ENCODE measurements around the gene ADGRL2.

Gene ADGRL2

DNA sequence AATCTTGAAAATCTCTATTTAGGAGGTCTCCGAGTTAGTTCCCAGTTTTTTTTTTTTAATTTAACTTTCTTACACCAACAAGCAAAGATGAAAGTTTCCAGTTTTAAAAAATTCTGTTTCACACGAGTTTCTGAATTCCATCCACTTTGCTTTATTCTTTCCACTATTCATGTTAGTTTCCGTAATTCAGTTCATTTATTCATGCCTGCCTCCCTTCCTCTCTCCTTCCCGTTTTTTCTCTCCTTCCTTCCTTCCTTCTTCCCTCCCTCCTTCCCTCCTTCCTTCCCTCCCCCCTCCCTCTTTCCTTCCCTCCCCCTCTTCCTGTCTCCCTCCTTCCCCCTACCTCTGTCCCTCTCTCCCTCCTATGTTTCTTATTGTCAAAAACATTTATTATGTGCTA, 22.3 kb downstream of the ADGRL2 start:
- H3K4me1 Mint-ChIP-seq (ENCODE audit: low read depth), result no peaks in the 10 kb centered on the region
- H3K27ac Mint-ChIP-seq, result no peak overlapping the region
- no peaks in the 10 kb centered on the region for H3K27me3 Mint-ChIP-seq
- no peaks in the 10 kb centered on the region for H3K36me3 Mint-ChIP-seq
- no peak overlapping the region for H3K4me3 Mint-ChIP-seq
- peaks cover 9% of the 10 kb centered on the region for H3K9me3 Mint-ChIP-seq (ENCODE audit: low read depth)

DNA sequence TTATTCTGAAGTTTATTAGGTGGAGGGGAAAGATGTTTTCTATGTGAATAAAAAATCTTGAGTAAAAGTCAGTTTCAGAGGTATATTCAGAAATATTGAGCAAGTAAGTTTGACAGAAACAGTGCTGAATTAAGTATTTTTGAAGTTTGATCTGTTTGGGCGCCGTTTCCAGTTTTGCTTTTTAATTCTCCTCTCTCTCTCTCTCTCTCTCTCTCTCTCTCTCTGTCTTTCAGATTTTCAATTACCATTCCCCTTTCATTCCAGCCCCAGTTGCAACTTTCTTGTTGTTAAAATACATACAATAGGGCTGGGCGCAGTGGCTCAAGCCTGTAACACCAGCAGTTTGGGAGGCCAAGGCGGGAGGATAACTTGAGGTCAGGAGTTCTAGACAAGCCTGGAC, 24.0 kb downstream of the ADGRL2 start:
- Mint-ChIP-seq H3K4me1 (ENCODE audit: low read depth) (no peaks in the 10 kb centered on the region), H3K4me3 (no peak overlapping the region), H3K9me3 (ENCODE audit: low read depth) (peaks cover 9% of the 10 kb centered on the region), H3K36me3 (no peaks in the 10 kb centered on the region), H3K27ac (no peak overlapping the region), H3K27me3 (no peaks in the 10 kb centered on the region)

DNA sequence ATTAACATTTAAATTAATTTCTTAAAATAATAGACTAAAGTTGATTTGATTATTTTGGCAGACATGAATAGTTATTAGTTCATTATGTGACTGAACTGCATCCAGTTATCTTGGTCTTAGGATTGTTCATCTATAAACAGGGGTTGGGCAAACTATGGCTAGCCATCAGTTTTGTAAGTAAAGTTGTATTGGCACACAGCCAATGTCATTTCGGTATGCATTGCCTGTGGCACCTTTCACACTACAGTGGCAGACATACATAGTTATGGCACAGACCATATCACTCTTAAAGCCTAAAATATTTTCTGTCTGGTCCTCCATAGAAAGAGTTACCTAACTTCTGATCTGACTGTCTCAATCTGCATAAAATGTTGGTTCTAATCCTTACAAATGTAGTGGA, 27.2 kb downstream of the ADGRL2 start:
- no peaks in the 10 kb centered on the region for H3K4me1 Mint-ChIP-seq (ENCODE audit: low read depth)

DNA sequence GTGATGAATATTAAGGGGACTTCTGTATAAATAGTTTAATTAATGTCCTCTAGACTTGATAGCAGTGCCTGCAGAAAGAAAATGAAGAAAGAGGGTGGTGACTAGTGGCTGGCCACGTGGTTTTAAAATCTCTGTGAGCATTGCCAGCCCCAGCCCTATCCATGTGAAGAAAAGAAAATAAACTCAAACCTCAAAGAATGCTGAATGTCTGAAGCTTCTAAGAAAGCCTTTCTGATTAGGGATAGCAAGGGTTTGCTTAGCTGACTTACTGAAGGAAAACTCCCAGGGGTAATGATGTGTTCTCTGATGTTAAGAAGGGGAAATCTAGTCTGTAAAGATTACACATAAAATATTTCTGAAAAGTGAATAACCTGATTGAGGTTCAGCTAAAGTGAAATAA, 31.8 kb downstream of the ADGRL2 start:
- no peaks in the 10 kb centered on the region for H3K4me1 Mint-ChIP-seq (ENCODE audit: low read depth)
- H3K9me3 Mint-ChIP-seq (ENCODE audit: low read depth), result peaks cover 3% of the 10 kb centered on the region
- no peak overlapping the region for H3K4me3 Mint-ChIP-seq
- no peaks in the 10 kb centered on the region for H3K27me3 Mint-ChIP-seq
- no peaks in the 10 kb centered on the region for H3K36me3 Mint-ChIP-seq
- no peak overlapping the region for H3K27ac Mint-ChIP-seq

More for the DNA sequence above, 27.2 kb downstream of the ADGRL2 start:
- H3K27ac Mint-ChIP-seq, result no peak overlapping the region
- H3K4me3 Mint-ChIP-seq, result no peak overlapping the region
- no peaks in the 10 kb centered on the region for H3K27me3 Mint-ChIP-seq
- H3K9me3 Mint-ChIP-seq (ENCODE audit: low read depth), result peaks cover 12% of the 10 kb centered on the region
- H3K36me3 Mint-ChIP-seq, result no peaks in the 10 kb centered on the region

DNA sequence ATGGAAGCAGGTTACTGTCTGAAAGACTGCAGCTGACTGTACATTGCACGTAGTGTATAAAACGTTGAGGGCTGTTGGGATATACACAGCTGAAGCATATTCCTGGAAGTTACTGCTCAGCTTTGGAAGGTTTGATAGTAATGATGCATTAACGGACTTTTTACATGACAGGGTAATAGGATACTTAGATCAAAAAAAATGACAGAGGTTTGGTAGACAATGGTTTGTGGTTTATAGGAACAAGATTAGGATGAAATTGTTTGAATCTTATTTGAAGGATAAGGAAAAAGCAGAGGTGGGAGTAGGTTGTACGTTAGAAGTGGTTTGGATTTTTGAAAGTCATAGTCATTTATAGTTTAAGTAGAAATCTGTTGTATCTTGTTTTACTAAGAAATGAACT, 33.0 kb downstream of the ADGRL2 start:
- H3K4me3 Mint-ChIP-seq, result no peak overlapping the region
- H3K27me3 Mint-ChIP-seq, result no peaks in the 10 kb centered on the region
- peaks cover 3% of the 10 kb centered on the region for H3K9me3 Mint-ChIP-seq (ENCODE audit: low read depth)
- H3K4me1 Mint-ChIP-seq (ENCODE audit: low read depth), result no peaks in the 10 kb centered on the region
- no peaks in the 10 kb centered on the region for H3K36me3 Mint-ChIP-seq
- H3K27ac Mint-ChIP-seq, result no peak overlapping the region

DNA sequence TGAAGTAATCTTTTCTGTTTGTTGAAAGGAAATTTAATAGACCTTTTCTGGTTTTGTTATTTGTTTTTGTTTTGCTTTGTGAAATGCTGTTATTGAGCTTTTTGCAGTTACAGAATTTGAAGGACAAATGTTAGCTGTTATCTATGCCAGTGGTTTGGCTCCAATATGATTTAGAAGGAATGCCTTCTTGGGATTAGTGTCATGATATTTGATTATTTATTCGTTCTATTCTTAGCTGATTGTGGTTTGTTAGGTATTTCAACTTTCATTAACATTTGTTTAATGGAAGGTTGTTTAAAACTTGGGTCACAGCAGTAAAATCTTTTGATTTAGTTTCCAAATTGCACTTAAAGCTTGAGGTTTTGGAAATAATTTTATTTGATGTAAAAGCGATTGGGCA, 33.5 kb downstream of the ADGRL2 start:
- H3K4me1 Mint-ChIP-seq (ENCODE audit: low read depth), result no peaks in the 10 kb centered on the region
- no peaks in the 10 kb centered on the region for H3K36me3 Mint-ChIP-seq
- H3K27ac Mint-ChIP-seq, result no peak overlapping the region
- H3K27me3 Mint-ChIP-seq, result no peaks in the 10 kb centered on the region
- H3K9me3 Mint-ChIP-seq (ENCODE audit: low read depth), result peaks cover 3% of the 10 kb centered on the region
- H3K4me3 Mint-ChIP-seq, result no peak overlapping the region

DNA sequence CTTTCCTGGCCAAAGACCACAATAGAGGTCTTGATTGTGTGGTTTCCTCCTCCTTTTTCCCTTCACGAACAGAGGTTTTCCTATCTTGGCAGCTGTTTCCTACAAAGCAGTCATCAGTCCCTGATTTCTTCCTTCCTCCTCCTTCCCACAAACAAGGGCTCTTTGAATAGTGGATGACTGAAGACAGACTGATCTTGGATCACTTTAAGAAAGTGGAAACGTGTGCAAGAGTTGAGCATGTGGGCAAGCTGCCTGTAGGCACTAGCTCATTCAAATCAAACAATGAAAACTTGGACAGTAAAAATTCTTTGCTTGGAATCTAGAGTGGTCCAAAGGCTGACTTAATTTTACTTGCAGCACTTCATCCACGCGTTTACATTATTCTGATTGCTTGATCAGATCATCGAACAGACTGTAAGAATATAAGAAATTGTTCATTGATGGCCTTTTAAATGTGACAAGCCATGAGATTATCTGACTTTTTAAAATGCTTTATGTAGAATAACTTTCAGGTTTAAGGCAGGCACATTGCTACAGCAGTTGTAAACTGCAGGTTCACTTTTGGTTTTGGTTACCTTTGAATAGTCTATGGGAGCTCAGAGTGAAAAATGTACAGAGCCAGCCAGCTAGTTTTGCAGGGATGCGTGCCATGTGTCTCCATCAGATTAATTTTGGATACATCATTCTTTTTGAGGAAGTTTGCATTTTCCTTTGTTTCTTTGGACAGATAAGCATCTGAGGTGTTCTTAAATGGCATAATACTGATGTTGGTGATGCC, 34.4 kb downstream of the ADGRL2 start:
- Mint-ChIP-seq H3K4me3 (no peak overlapping the region), H3K4me1 (ENCODE audit: low read depth) (no peaks in the 10 kb centered on the region)

DNA sequence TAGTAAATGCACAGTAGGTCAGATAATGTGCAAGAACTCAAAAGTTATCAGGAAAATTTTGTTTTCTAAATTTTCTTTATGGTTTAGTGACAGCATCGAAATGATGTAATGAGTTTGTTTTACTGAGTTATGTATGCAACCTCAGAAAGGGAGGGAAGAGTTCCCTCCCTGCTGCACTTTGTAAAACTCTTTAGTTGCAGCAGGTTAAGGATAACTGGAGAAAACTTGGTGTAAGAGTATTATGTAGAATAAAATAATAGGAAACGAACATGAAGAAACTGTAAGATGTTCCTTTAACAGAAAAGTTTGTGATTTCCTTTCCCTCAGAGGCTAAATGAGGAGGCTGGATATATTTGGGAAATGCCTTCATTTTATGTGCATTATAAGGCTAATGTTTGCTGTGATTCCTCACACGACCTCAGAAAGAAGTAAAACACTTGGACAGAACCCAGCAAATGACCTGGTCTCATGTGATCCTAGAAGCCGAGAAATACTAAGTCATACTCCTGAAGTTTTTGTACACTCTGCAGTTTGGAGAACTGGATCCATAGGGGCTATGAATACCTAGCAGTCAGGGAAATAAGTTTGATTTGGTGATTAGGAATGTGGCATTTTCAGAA, 35.4 kb downstream of the ADGRL2 start:
- Mint-ChIP-seq H3K27me3 (no peaks in the 10 kb centered on the region), H3K4me3 (no peak overlapping the region), H3K27ac (no peak overlapping the region), H3K9me3 (ENCODE audit: low read depth) (no peaks in the 10 kb centered on the region), H3K36me3 (no peaks in the 10 kb centered on the region), H3K4me1 (ENCODE audit: low read depth) (no peaks in the 10 kb centered on the region)

More for the DNA sequence above, 34.4 kb downstream of the ADGRL2 start:
- Mint-ChIP-seq H3K36me3 (no peaks in the 10 kb centered on the region), H3K27ac (no peak overlapping the region), H3K9me3 (ENCODE audit: low read depth) (no peaks in the 10 kb centered on the region), H3K27me3 (no peaks in the 10 kb centered on the region)

DNA sequence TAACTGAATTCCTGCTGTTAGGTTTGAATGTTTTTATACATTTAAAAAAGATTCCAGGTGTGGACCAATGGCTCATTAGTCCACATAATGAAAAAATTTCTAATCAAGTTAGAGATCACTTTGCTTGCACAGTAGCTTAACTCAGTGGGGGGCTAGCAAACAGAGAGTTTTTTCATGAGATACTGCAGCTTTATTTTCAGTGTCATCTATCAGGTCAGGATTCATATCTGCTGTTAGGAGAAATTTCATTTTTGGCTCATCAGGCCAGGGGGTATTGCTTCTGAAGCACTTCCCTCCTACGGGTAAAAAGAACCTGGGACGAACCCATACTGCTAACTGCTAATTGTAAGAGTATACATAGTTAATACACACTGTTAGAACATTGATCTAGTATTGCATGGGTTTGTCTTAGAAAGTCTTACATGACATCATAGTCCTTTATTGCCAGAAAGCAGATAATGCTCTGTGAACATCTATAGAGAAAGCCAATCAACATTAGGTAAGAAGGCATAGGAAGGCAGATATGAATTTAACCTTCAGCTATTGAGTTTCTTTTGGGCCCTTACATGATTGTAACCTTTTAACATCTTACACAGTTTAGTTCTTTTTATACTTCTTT, 38.0 kb downstream of the ADGRL2 start:
- H3K4me1 Mint-ChIP-seq (ENCODE audit: low read depth), result no peaks in the 10 kb centered on the region
- H3K9me3 Mint-ChIP-seq (ENCODE audit: low read depth), result peaks cover 6% of the 10 kb centered on the region
- H3K27ac Mint-ChIP-seq, result no peak overlapping the region
- peaks cover 3% of the 10 kb centered on the region for H3K27me3 Mint-ChIP-seq
- no peak overlapping the region for H3K4me3 Mint-ChIP-seq
- no peaks in the 10 kb centered on the region for H3K36me3 Mint-ChIP-seq

DNA sequence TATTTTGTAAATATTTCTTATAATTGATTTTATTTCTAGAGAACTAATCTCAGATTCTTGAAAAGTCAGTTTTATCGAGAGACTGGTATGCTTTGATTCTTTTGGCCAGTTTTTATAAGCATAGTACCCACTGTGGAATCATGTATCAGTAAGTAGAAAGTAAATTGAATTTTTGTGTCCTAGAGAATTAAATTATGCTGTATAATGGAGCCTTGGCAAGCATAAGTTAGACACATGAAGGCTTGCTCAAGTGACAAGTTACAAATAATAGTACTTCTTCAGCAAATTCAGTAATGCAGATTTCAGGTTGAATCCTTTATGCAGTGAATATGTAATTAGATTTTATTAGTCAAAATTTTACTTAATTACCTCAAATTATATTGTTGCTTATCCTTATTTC, 40.1 kb downstream of the ADGRL2 start:
- Mint-ChIP-seq H3K27ac (no peak overlapping the region), H3K36me3 (no peaks in the 10 kb centered on the region), H3K4me3 (no peak overlapping the region), H3K27me3 (peaks cover 3% of the 10 kb centered on the region), H3K4me1 (ENCODE audit: low read depth) (no peaks in the 10 kb centered on the region), H3K9me3 (ENCODE audit: low read depth) (peaks cover 6% of the 10 kb centered on the region)

DNA sequence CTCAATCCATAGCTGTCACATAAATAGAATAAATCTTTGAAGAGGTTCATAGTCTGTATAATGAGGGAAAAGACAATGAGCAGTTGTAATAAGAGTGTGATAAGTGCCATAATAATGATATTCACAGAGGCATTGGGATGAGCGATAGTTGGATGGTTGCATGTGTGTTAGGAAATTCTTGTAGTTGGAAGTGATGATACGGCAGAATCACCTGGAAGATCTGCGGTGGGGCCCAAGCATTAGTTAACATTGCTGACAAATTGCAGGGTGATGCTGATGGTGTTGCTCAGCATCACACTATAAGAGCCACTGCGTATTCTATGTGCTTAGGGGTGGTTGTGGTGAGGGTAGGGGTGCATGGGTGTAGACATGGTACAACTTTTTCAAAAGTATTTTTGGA, 41.1 kb downstream of the ADGRL2 start:
- no peaks in the 10 kb centered on the region for H3K4me1 Mint-ChIP-seq (ENCODE audit: low read depth)
- peaks cover 6% of the 10 kb centered on the region for H3K9me3 Mint-ChIP-seq (ENCODE audit: low read depth)
- H3K27ac Mint-ChIP-seq, result no peak overlapping the region
- H3K27me3 Mint-ChIP-seq, result peaks cover 3% of the 10 kb centered on the region
- no peak overlapping the region for H3K4me3 Mint-ChIP-seq
- H3K36me3 Mint-ChIP-seq, result no peaks in the 10 kb centered on the region

DNA sequence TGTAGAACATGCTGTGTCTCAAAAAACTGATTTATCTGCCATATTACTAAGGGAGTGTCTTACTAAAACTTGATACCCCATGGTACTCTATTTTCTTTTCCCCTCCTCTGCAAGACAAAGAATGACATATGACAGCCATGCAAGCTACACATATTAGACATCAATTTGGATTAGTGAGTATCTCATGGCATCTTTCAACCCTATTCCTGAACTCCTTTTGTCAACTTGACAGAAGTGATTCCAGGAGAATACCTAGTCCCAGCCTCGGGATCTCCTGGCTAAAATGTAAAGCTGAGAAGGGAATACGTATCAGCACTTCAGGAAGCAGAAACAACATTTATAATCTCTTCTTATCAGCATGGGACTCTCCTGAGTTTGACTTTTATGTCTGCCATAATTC, 43.7 kb downstream of the ADGRL2 start:
- H3K4me1 Mint-ChIP-seq (ENCODE audit: low read depth), result no peaks in the 10 kb centered on the region
- peaks cover 3% of the 10 kb centered on the region for H3K27me3 Mint-ChIP-seq
- H3K9me3 Mint-ChIP-seq (ENCODE audit: low read depth), result peaks cover 6% of the 10 kb centered on the region
- no peaks in the 10 kb centered on the region for H3K36me3 Mint-ChIP-seq
- no peak overlapping the region for H3K27ac Mint-ChIP-seq
- H3K4me3 Mint-ChIP-seq, result no peak overlapping the region

DNA sequence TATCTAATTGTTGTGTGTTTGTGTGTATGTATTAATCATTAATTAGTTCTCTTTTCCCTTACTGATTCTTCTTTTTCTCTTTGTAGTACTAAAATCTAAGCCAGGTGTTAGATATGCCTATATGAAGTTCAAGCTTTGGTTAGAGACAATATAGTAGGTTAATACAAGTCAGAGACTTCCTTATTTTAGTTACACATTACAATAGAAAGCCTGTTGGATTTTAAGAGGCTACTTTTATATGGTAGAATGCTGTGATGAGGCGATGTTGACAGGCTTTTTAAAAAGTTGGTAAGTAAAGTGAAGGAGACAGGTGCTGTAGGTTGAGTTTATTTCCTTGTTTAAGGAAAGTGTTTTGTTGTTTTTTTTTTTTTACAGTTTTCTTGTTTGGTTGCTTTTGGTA, 45.9 kb downstream of the ADGRL2 start:
- Mint-ChIP-seq H3K4me3 (no peak overlapping the region), H3K4me1 (ENCODE audit: low read depth) (no peaks in the 10 kb centered on the region), H3K27ac (no peak overlapping the region), H3K9me3 (ENCODE audit: low read depth) (peaks cover 3% of the 10 kb centered on the region), H3K27me3 (peaks cover 3% of the 10 kb centered on the region), H3K36me3 (no peaks in the 10 kb centered on the region)

DNA sequence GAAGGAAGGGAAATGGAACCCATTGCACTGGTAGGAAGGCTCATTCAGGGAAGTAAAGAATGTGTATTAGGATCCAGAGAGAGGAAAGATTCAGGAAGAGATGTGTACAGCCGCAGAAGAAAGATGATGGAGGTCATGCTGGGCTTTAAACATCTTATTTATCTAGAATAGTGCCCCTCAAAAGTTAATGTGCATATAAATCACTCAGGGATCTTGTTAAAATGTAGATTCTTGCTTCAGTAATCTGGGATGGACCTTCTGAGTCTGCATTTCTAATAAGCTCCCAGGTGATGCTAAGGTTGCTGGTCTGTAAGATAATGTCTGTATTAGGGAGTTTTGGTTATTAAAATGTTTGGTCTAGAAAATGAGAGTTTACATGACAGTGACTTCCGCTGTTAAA, 46.3 kb downstream of the ADGRL2 start:
- Mint-ChIP-seq H3K4me3 (no peak overlapping the region), H3K27me3 (peaks cover 2% of the 10 kb centered on the region), H3K9me3 (ENCODE audit: low read depth) (no peaks in the 10 kb centered on the region), H3K4me1 (ENCODE audit: low read depth) (no peaks in the 10 kb centered on the region), H3K36me3 (no peaks in the 10 kb centered on the region), H3K27ac (no peak overlapping the region)

DNA sequence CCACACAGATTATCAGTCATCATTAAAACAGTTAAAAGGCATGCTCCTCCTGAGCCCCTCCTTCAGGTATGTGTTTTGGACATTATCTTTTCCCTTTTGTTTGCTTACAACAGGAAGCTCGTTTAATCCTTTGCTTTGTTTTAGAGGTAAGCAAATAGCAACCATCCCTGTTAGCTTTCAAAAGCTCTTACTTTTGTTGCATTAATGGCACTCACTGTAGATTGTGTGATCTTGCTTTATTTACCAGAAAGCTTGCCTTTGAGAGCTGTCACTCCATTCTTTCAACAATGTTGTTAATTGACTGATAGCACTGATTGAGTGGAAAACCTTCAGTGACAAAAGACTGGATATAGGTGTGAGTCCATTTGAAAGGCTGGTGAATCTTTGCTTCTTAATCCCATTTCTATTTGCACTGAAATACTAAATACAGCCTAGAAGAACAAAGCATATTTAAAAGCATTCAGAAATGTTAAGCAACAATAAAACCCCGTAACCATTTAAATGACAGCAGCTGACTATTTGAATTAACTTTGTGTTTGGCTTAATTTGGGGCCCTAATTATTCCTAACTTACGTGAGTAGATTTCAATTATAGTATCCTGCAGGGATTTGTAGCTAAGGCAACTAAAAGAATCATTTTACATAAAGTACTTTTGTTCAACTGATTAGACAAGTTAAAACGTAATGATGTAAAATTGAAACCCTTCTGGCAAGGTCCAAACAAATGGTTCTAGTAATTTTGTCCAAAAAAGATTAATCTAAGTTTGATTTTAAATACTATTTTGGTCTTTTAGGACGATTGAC, 48.3 kb downstream of the ADGRL2 start:
- Mint-ChIP-seq H3K27ac (no peak overlapping the region), H3K4me1 (ENCODE audit: low read depth) (no peaks in the 10 kb centered on the region), H3K36me3 (no peaks in the 10 kb centered on the region), H3K9me3 (ENCODE audit: low read depth) (no peaks in the 10 kb centered on the region), H3K4me3 (no peak overlapping the region), H3K27me3 (no peaks in the 10 kb centered on the region)
